Activated naive CD8-positive, alpha-beta T cell treated with anti-CD3 and anti-CD28 coated beads for 36 hours (primary cell): Measurements from ENCODE around the gene BRPF1. TPM values are rescaled to one million over a fixed set of nuclear protein-coding genes. Genes with fewer than 3 reads are reported as not detected.
A peak's percentile ranks its signal among the peaks of the same experiment; 100 is the strongest.

Experiments
- DNase-seq: peaks from one replicate; pipeline ENCODE4 v3.0.0; 2021
- H3K27ac Mint-ChIP-seq: one replicate; pipeline ENCODE4 v1.8.0; 2022; ENCODE audit warnings: mild to moderate bottlenecking, moderate library complexity, mixed read lengths
- H3K27me3 Mint-ChIP-seq: one replicate; pipeline ENCODE4 v1.8.0; 2022; ENCODE audit warnings: mild to moderate bottlenecking, mixed read lengths
- H3K36me3 Mint-ChIP-seq: one replicate; pipeline ENCODE4 v1.8.0; 2021; ENCODE audit warnings: mild to moderate bottlenecking, mixed read lengths
- H3K4me1 Mint-ChIP-seq: one replicate; pipeline ENCODE4 v1.8.0; 2021; ENCODE audit warnings: mixed read lengths
- H3K4me3 Mint-ChIP-seq: one replicate; pipeline ENCODE4 v1.8.0; 2022; ENCODE audit warnings: mild to moderate bottlenecking, moderate library complexity, mixed read lengths
- H3K9me3 Mint-ChIP-seq: one replicate; pipeline ENCODE4 v1.8.0; 2022; ENCODE audit warnings: mixed read lengths
- total RNA-seq, 2 experiments: library from RNA; stranded (reverse); gene quantifications; one replicate each; pipeline ENCODE4 v1.2.3, GENCODE V29; 2021

BRPF1 gene
- total RNA-seq, 2 experiments from 2014 or later, result 39.4 to 40.1 TPM

GRCh38 chr3:9715764-9716437, 15.6 kb upstream of the BRPF1 start:
- DNase-seq, result peak; percentile 36
- no peaks in the 10 kb centered on the region for H3K9me3 Mint-ChIP-seq
- no peak overlapping the region for H3K27ac Mint-ChIP-seq
- no peaks in the 10 kb centered on the region for H3K27me3 Mint-ChIP-seq
- no peaks in the 10 kb centered on the region for H3K4me1 Mint-ChIP-seq
- H3K4me3 Mint-ChIP-seq, result no peak overlapping the region
- no peaks in the 10 kb centered on the region for H3K36me3 Mint-ChIP-seq

GRCh38 chr3:9716801-9717555, 14.6 kb upstream of the BRPF1 start:
- H3K27me3 Mint-ChIP-seq, result no peaks in the 10 kb centered on the region
- no peak overlapping the region for H3K27ac Mint-ChIP-seq
- DNase-seq, result no peak
- no peaks in the 10 kb centered on the region for H3K36me3 Mint-ChIP-seq
- H3K4me3 Mint-ChIP-seq, result no peak overlapping the region
- no peaks in the 10 kb centered on the region for H3K9me3 Mint-ChIP-seq
- H3K4me1 Mint-ChIP-seq, result no peaks in the 10 kb centered on the region

- no peaks in the 10 kb centered on the region for H3K36me3 Mint-ChIP-seq
- no peak overlapping the region for H3K27ac Mint-ChIP-seq
- H3K4me1 Mint-ChIP-seq, result no peaks in the 10 kb centered on the region
- H3K4me3 Mint-ChIP-seq, result no peak overlapping the region
- DNase-seq, result no peak
- H3K27me3 Mint-ChIP-seq, result no peaks in the 10 kb centered on the region
- no peaks in the 10 kb centered on the region for H3K9me3 Mint-ChIP-seq
Observed at GRCh38 chr3:9717563-9717962, 14.0 kb upstream of the BRPF1 start.

GRCh38 chr3:9718118-9718517, 13.4 kb upstream of the BRPF1 start:
- no peaks in the 10 kb centered on the region for H3K9me3 Mint-ChIP-seq
- no peaks in the 10 kb centered on the region for H3K36me3 Mint-ChIP-seq
- no peak for DNase-seq
- no peaks in the 10 kb centered on the region for H3K4me1 Mint-ChIP-seq
- no peaks in the 10 kb centered on the region for H3K27me3 Mint-ChIP-seq
- H3K4me3 Mint-ChIP-seq, result no peak overlapping the region
- no peak overlapping the region for H3K27ac Mint-ChIP-seq

- Mint-ChIP-seq H3K27ac (no peak overlapping the region), H3K36me3 (no peaks in the 10 kb centered on the region), H3K4me1 (no peaks in the 10 kb centered on the region), H3K9me3 (no peaks in the 10 kb centered on the region), H3K4me3 (no peak overlapping the region), H3K27me3 (no peaks in the 10 kb centered on the region)
- no peak for DNase-seq
Observed at GRCh38 chr3:9721015-9721699, 10.4 kb upstream of the BRPF1 start.

- Mint-ChIP-seq H3K36me3 (no peaks in the 10 kb centered on the region), H3K9me3 (no peaks in the 10 kb centered on the region)
Observed at GRCh38 chr3:9721700-9722060, 9.9 kb upstream of the BRPF1 start.

GRCh38 chr3:9725775-9726515, 5.6 kb upstream of the BRPF1 start:
- Mint-ChIP-seq H3K4me3 (no peak overlapping the region), H3K9me3 (no peaks in the 10 kb centered on the region), H3K27me3 (no peaks in the 10 kb centered on the region), H3K36me3 (no peaks in the 10 kb centered on the region), H3K4me1 (peaks cover 21% of the 10 kb centered on the region), H3K27ac (no peak overlapping the region)
- no peak for DNase-seq

More at GRCh38 chr3:9721700-9722060, 9.9 kb upstream of the BRPF1 start:
- Mint-ChIP-seq H3K27me3 (no peaks in the 10 kb centered on the region), H3K4me1 (peaks cover 2% of the 10 kb centered on the region), H3K27ac (no peak overlapping the region), H3K4me3 (no peak overlapping the region)
- no peak for DNase-seq

GRCh38 chr3:9727041-9727595, 4.4 kb upstream of the BRPF1 start:
- Mint-ChIP-seq H3K9me3 (no peaks in the 10 kb centered on the region), H3K27me3 (no peaks in the 10 kb centered on the region), H3K27ac (peak overlapping the region; percentile 16), H3K4me1 (peaks cover 21% of the 10 kb centered on the region), H3K4me3 (peak overlapping the region; percentile 58), H3K36me3 (no peaks in the 10 kb centered on the region)
- peak; percentile 63 for DNase-seq

- Mint-ChIP-seq H3K4me3 (no peak overlapping the region), H3K36me3 (peaks cover 4% of the 10 kb centered on the region), H3K9me3 (no peaks in the 10 kb centered on the region), H3K4me1 (peaks cover 26% of the 10 kb centered on the region), H3K27me3 (no peaks in the 10 kb centered on the region), H3K27ac (peak overlapping the region; percentile 16)
- DNase-seq, result no peak
Observed at GRCh38 chr3:9727743-9728142, 3.8 kb upstream of the BRPF1 start.

GRCh38 chr3:9729419-9729818, 2.1 kb upstream of the BRPF1 start:
- peaks cover 16% of the 10 kb centered on the region for H3K36me3 Mint-ChIP-seq
- DNase-seq, result no peak
- H3K27me3 Mint-ChIP-seq, result no peaks in the 10 kb centered on the region
- no peak overlapping the region for H3K4me3 Mint-ChIP-seq
- H3K27ac Mint-ChIP-seq, result no peak overlapping the region
- H3K9me3 Mint-ChIP-seq, result no peaks in the 10 kb centered on the region
- peaks cover 42% of the 10 kb centered on the region for H3K4me1 Mint-ChIP-seq

- DNase-seq, result no peak
- H3K27ac Mint-ChIP-seq, result peak overlapping the region; percentile 98
Observed at GRCh38 chr3:9730657-9731205, 804 bp upstream of the BRPF1 start.

GRCh38 chr3:9732080-9732739, 675 bp downstream of the BRPF1 start:
- peaks cover 28% of the 10 kb centered on the region for H3K36me3 Mint-ChIP-seq
- DNase-seq, result peak; percentile 58
- H3K4me1 Mint-ChIP-seq, result peaks cover 52% of the 10 kb centered on the region
- peak overlapping the region; percentile 99 for H3K4me3 Mint-ChIP-seq
- H3K9me3 Mint-ChIP-seq, result no peaks in the 10 kb centered on the region
- H3K27me3 Mint-ChIP-seq, result no peaks in the 10 kb centered on the region
- peak overlapping the region; percentile 89 for H3K27ac Mint-ChIP-seq

More at GRCh38 chr3:9730657-9731205, 804 bp upstream of the BRPF1 start:
- Mint-ChIP-seq H3K4me1 (peaks cover 49% of the 10 kb centered on the region), H3K27me3 (no peaks in the 10 kb centered on the region), H3K9me3 (no peaks in the 10 kb centered on the region), H3K4me3 (peak overlapping the region; percentile 94), H3K36me3 (peaks cover 21% of the 10 kb centered on the region)

GRCh38 chr3:9732740-9733115, 1.2 kb downstream of the BRPF1 start:
- Mint-ChIP-seq H3K36me3 (peaks cover 28% of the 10 kb centered on the region), H3K27me3 (no peaks in the 10 kb centered on the region), H3K4me3 (peak overlapping the region; percentile 99)

GRCh38 chr3:9736831-9737230, 5.3 kb downstream of the BRPF1 start:
- peaks cover 29% of the 10 kb centered on the region for H3K36me3 Mint-ChIP-seq
- H3K9me3 Mint-ChIP-seq, result no peaks in the 10 kb centered on the region
- no peaks in the 10 kb centered on the region for H3K27me3 Mint-ChIP-seq
- H3K27ac Mint-ChIP-seq, result peak overlapping the region; percentile 3
- peaks cover 42% of the 10 kb centered on the region for H3K4me1 Mint-ChIP-seq
- DNase-seq, result no peak
- H3K4me3 Mint-ChIP-seq, result no peak overlapping the region

More at GRCh38 chr3:9732740-9733115, 1.2 kb downstream of the BRPF1 start:
- DNase-seq, result no peak
- Mint-ChIP-seq H3K9me3 (no peaks in the 10 kb centered on the region), H3K4me1 (peaks cover 49% of the 10 kb centered on the region), H3K27ac (peak overlapping the region; percentile 89)
